GM10847 (cell line): Measurements from ENCODE around the gene RTN1.

Source experiments
- POLR2A ChIP-seq: IDR thresholded peaks from 2 replicates; pipeline ENCODE4 v1.6.1; 2011; ENCODE audit not compliant: insufficient read length; ENCODE audit errors: extremely low read depth

RTN1 gene

GRCh38 chr14:59870277-59871165, at the start of gene RTN1:
RTN1 (minus strand) TSS chr14:59870776; CDS start chr14:59870630, 146 bp downstream.
- no peak for TF ChIP-seq POLR2A

- TF ChIP-seq POLR2A = no peak
Observed at GRCh38 chr14:59920378-59920683, 49.8 kb upstream of the RTN1 start.

- no peak for TF ChIP-seq POLR2A
Observed at GRCh38 chr14:59919570-59920377, 49.2 kb upstream of the RTN1 start, which contains the start of gene LRRC9. LRRC9 (plus strand) TSS chr14:59920144.

GRCh38 chr14:59918824-59919569, 48.4 kb upstream of the RTN1 start:
- TF ChIP-seq POLR2A = no peak

GRCh38 chr14:59913187-59913586, 42.6 kb upstream of the RTN1 start:
- TF ChIP-seq POLR2A = no peak

GRCh38 chr14:59912443-59912842, 41.9 kb upstream of the RTN1 start:
- no peak for TF ChIP-seq POLR2A

GRCh38 chr14:59905188-59905587, 34.6 kb upstream of the RTN1 start:
- no peak for TF ChIP-seq POLR2A

GRCh38 chr14:59904184-59904583, 33.6 kb upstream of the RTN1 start:
- no peak for TF ChIP-seq POLR2A

GRCh38 chr14:59900556-59900955, 30.0 kb upstream of the RTN1 start:
- no peak for TF ChIP-seq POLR2A

- TF ChIP-seq POLR2A = no peak
Observed at GRCh38 chr14:59897757-59898383, 27.3 kb upstream of the RTN1 start.

GRCh38 chr14:59895721-59896120, 25.1 kb upstream of the RTN1 start:
- no peak for TF ChIP-seq POLR2A

GRCh38 chr14:59890676-59891075, 20.1 kb upstream of the RTN1 start:
- TF ChIP-seq POLR2A = no peak

GRCh38 chr14:59882957-59883356, 12.4 kb upstream of the RTN1 start:
- TF ChIP-seq POLR2A = no peak

- no peak for TF ChIP-seq POLR2A
Observed at GRCh38 chr14:59871166-59871495, 555 bp upstream of the RTN1 start.
